NCI-H2227 (cell line): ENCODE data around the gene HLA-DOA.

ENCODE experiments used
- DNase-seq: peaks from one replicate; lab custom pipeline; 2025; ENCODE audit not compliant: unreplicated experiment; lab: John Stamatoyannopoulos, UW

HLA-DOA gene

DNA sequence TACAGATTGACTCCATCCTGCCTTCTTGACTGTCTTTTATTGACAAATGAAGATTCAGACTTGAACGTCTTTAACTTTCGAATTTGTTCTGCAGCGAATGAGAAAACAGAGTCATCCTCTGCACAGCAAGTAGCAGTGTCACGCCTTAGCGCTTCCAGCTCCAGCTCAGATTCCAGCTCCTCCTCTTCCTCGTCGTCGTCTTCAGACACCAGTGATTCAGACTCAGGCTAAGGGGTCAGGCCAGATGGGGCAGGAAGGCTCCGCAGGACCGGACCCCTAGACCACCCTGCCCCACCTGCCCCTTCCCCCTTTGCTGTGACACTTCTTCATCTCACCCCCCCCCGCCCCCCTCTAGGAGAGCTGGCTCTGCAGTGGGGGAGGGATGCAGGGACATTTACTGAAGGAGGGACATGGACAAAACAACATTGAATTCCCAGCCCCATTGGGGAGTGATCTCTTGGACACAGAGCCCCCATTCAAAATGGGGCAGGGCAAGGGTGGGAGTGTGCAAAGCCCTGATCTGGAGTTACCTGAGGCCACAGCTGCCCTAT lies 28.8 kb downstream of the HLA-DOA start:
- no peak for DNase-seq

- DNase-seq: no peak
These were observed 29.5 kb downstream of the HLA-DOA start for GRCh38 chr6:32979720-32980487.

GRCh38 chr6:32977953-32978324 lies 31.5 kb downstream of the HLA-DOA start:
- DNase-seq: no peak

DNA sequence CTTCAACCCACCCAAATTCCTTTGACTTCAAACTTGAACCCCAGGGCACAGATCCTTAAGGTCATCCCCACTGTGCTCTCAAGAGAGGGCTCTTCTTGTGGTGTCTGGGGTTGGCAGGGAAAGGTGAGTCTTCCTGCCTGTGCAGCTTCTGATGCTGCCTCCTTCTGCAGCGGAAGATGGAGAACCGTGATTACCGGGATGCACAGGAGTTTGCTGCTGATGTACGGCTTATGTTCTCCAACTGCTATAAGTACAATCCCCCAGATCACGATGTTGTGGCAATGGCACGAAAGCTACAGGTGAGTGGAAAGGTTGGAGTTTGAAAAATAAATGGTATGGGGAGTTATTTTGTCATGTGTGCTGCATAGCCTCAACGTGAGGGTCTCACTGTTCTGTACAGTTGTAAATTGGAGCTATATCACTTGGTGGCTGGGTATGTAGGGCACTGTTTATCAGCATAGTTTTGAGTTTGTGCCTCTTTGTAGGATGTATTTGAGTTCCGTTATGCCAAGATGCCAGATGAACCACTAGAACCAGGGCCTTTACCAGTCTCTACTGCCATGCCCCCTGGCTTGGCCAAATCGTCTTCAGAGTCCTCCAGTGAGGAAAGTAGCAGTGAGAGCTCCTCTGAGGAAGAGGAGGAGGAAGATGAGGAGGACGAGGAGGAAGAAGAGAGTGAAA lies 32.0 kb downstream of the HLA-DOA start:
- DNase-seq: no peak

GRCh38 chr6:32976334-32977069 lies 32.9 kb downstream of the HLA-DOA start:
- no peak for DNase-seq

GRCh38 chr6:32975886-32976285 lies 33.5 kb downstream of the HLA-DOA start:
- no peak for DNase-seq

DNA sequence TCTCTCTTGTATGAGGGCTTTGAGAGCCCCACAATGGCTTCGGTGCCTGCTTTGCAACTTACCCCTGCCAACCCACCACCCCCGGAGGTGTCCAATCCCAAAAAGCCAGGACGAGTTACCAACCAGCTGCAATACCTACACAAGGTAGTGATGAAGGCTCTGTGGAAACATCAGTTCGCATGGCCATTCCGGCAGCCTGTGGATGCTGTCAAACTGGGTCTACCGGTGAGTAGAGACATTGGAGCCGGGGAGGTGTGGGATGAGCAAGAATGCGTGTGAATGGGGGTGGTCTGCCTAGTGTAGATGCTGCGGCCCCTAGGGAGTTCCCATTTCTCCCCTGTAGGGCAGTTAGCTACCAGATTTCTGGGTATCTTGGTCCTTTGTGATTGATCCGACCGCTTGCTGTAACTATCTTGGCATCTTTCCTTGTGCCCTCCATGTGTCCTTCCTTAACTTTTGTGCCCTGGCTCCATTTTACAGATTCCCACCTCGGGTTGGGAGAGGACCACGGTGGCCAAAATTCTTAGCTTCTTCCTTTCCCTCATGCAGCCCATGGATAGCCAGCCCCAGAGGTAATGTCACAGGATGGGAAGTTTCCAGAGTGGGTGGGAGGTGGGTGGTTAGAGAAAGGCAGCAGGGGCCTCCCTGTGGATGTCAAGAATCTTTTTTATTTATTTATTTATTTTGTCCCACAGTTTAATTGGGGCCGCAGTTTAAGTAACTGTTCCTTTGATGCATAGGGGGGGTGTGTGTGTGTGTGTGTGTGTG lies 34.7 kb downstream of the HLA-DOA start:
- no peak for DNase-seq

DNA sequence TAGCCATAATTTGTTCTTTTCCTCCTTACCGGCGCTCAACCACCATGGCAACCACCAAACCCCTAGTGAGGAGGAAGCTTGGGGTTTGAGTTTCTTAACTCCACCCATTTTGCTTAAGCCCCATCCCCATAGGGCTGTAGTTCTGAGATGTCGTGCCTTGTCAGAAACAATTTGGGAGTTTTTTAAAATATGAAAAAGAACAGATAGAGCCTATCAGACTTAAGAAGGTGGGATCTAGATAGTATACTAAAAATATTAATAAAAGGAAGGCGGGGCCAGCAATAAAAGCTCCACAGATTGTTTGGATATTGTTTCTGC lies 35.4 kb downstream of the HLA-DOA start:
- DNase-seq: peak; percentile 30

DNA sequence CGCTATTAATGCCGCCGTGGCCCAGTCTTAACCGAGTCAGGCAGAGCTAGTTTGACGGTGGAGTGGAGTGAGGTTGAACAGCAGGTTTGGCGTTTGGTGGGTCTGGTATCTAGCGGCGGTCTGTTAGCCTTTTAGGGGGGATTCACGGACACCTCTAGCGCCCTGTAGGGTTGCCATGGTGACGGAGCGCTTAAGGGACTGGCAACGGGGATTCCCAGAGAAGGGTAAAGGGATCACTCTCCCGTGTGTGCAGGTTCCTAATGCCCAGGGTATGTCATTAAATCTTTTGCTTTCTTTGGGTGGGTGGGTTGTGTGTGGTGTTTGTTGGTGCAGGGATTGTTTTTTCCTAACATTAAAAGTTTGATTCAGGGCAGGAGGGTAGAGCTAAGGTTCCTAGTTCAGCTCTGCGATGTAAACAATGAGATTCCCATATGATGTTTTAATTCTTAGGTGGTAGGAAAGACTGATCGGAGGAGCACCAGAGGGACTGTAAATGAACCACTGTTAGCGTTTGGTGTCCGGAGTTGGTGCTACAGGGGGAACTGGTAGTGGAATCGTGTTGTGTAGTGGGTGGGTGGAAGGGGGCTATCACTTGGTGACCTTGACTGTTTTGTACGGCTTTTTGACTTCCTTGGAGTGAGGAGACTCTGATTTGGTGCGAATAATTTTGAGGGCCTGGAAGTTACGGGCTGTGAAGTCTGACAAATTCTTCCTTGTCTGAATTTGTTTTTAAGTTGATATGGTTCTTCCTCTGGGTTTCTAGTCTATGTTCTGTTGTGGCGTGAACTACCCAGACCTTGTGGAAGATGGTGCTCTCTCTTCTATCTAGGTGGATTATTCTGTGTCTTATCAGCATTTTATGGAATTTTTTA lies 36.0 kb downstream of the HLA-DOA start:
- DNase-seq: peak; percentile 77

DNA sequence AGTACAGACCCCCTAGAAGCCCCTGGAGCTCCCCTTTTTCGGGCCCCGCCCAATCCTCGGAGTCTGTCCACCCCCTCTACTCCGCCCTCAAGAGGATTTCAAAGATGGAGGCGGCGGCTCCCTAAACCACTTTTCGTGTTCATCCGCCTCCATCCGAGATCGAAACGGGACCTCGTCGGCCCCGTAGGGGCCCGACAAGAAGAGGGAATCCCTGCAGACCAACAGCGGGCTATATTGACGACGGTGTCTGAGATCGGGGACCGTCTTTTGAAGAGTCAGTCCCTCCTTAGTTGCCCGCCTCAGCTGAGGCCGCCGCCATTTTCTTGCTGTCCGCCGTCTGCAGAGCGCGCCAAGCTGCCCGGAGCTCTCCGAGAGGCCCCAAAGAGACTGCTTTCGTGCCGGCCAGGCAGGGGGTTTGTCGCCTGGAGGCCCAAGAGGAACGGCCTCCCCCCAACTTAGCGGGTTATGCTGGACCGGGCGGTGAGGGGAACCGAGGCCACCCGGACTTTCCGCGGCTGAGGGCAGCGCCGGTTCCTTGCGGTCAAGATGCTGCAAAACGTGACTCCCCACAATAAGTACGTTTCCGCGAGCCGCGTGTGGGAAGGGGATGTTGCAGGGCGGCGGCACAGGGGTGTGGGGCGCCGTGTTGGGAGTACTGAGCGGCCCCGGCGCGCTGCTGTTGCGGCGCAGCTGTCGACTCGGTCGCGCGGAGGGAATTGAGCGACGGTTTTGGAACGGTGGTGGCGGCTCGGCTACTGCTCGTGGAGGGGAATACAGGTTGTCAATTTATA lies 36.8 kb downstream of the HLA-DOA start:
- DNase-seq: peak; percentile 56

DNA sequence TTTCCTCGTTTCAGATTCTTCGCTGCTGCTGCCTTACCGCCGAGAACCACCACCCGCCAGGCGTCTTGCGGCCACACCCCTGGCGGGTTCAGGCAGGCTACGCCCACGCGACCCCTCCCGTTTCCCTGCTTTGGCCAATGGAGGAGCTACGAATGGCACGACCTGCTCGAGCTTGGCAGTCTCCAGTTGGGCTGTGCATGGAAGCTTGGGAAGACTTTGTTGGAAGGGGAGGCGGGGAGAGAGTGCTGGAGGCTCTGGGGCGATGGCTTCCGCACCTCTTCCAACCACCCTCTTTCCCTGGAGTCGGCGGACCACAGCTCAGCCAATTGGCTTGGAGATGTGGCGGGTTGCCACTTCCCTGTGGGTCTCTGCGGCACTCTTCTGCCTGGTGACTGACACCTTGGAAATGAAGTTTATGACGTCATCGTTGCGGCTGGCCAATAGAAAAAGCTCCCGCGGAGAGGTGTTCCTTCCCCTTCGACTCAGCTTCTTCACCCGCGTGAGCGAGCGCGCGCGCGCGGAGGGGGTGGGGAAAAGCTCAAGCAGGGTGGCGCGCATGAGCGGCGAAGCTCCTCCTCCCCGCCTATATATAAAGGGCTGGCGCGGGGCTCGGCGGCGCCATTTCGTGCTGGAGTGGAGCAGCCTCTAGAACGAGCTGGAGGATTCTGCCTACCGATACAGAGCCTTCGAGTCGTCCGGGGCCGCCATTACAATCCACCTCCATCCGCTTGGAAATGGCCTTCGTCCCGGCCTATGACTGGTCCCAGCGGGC lies 37.6 kb downstream of the HLA-DOA start:
- DNase-seq: peak; percentile 100

GRCh38 chr6:32971242-32971580 lies 38.2 kb downstream of the HLA-DOA start:
- DNase-seq: no peak

- DNase-seq: peak; percentile 87
These were observed 38.8 kb downstream of the HLA-DOA start for GRCh38 chr6:32970413-32971241.

DNA sequence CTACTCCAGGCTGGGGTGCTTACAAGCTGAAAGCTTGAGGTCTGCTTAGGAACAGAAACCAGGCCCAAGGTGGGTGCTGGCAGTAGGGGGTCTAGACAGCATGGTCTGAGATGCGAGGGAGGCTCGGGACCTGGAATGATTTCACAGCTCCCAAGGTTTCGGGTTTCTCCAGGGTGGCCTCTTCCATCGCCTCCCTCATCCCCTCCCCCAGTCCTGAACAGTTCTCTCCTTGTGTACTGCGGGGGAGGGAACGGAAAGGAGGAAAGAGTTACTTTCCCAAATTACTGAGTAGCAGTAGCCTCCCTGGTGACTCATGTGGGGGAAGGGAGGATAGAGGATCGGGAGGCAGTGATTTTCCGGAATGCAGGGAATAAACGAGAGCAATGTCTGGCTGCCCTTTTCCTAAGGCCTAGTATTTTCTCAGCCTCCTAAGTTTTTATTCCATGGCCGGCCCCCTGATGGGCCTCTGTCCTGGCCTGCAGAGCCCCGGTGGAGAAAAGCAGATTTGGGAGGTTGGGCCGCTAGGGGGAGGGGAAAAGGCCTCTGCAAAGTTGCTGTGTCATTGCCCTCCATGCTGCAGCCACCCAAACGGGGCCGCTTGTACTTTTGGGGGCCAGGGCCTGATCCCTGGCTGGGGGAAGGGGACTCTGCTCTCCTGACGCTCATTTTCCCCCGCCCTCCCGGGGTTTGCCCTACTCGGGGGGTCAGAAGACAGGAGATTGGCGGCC lies 39.5 kb downstream of the HLA-DOA start:
- peak; percentile 82 for DNase-seq

- peak; percentile 90 for DNase-seq
These were observed 40.3 kb downstream of the HLA-DOA start for GRCh38 chr6:32968867-32969684.
